ENCODE results near the gene C1QL2. TPM values are rescaled to one million over a fixed set of nuclear protein-coding genes. Genes with fewer than 3 reads are reported as not detected.

Gene C1QL2
- total RNA-seq, 1 experiment from 2014 or later = 1.5 TPM

GRCh38 chr2:119111115-119111975 is 47.2 kb downstream of the C1QL2 start:
- ChIA-PET CTCF (no interaction called here), POLR2A (ENCODE audit: low non-redundant PET) (no interaction called here)
- H3K27ac ChIP-seq (ENCODE audit: low read depth, low read length, poor library complexity, severe bottlenecking) = no peak overlapping the region

GRCh38 chr2:119109866-119110265 is 48.7 kb downstream of the C1QL2 start:
- Histone ChIP-seq H3K27ac (ENCODE audit: low read depth, low read length, poor library complexity, severe bottlenecking) (no peak overlapping the region), H3K27me3 (replicated peaks; ENCODE audit: insufficient read depth, low read depth, low read length, poor library complexity) (peaks cover 9% of the 10 kb centered on the region), H3K4me1 (ENCODE audit: insufficient read depth, low read length, poor library complexity, severe bottlenecking) (no peaks in the 10 kb centered on the region), H3K4me3 (ENCODE audit: low read depth, low read length, poor library complexity, severe bottlenecking) (no peak overlapping the region), H3K9me3 (ENCODE audit: low read depth, low read length, poor library complexity, severe bottlenecking) (no peaks in the 10 kb centered on the region), H3K36me3 (ENCODE audit: insufficient read depth, low read length, poor library complexity, severe bottlenecking) (no peaks in the 10 kb centered on the region)
- no peak for TF ChIP-seq CTCF (conservative IDR thresholded peaks at IDR 0.05; ENCODE audit: low read depth, low read length)
- no peak for TF ChIP-seq EZH2 (IDR thresholded peaks at IDR 0.05; ENCODE audit: borderline replicate concordance, low read depth, low read length, poor library complexity, severe bottlenecking)
- CTCF ChIA-PET = no interaction called here
- BruUV-seq (replicated peaks) = no TSS peak
- POLR2A ChIA-PET (ENCODE audit: low non-redundant PET) = no interaction called here
- DNase-seq (ENCODE audit: low spot score) = no peak
- intact Hi-C loops (cut with micrococcal nuclease; ENCODE audit: unreplicated experiment) = loop anchor here (10.0 kb wide), 1 partner anchor 215 kb away; no protein-coding TSS in a partner anchor

More at GRCh38 chr2:119111115-119111975, 47.2 kb downstream of the C1QL2 start:
- intact Hi-C loops (cut with micrococcal nuclease; ENCODE audit: unreplicated experiment) = loop anchor here (10.0 kb wide), 1 partner anchor 217 kb away; no protein-coding TSS in a partner anchor
- H3K27me3 ChIP-seq (replicated peaks; ENCODE audit: insufficient read depth, low read depth, low read length, poor library complexity) = peaks cover 11% of the 10 kb centered on the region
- H3K4me3 ChIP-seq (ENCODE audit: low read depth, low read length, poor library complexity, severe bottlenecking) = no peak overlapping the region
- H3K9me3 ChIP-seq (ENCODE audit: low read depth, low read length, poor library complexity, severe bottlenecking) = no peaks in the 10 kb centered on the region
- no peak for DNase-seq (ENCODE audit: low spot score)
- no peaks in the 10 kb centered on the region for H3K36me3 ChIP-seq (ENCODE audit: insufficient read depth, low read length, poor library complexity, severe bottlenecking)
- no TSS peak for BruUV-seq (replicated peaks)
- TF ChIP-seq EZH2 (IDR thresholded peaks at IDR 0.05; ENCODE audit: borderline replicate concordance, low read depth, low read length, poor library complexity, severe bottlenecking) = no peak
- TF ChIP-seq CTCF (conservative IDR thresholded peaks at IDR 0.05; ENCODE audit: low read depth, low read length) = no peak
- H3K4me1 ChIP-seq (ENCODE audit: insufficient read depth, low read length, poor library complexity, severe bottlenecking) = no peaks in the 10 kb centered on the region

- BruUV-seq (replicated peaks) = no TSS peak
- peaks cover 5% of the 10 kb centered on the region for H3K27me3 ChIP-seq (replicated peaks; ENCODE audit: insufficient read depth, low read depth, low read length, poor library complexity)
- DNase-seq (ENCODE audit: low spot score) = no peak
- H3K27ac ChIP-seq (ENCODE audit: low read depth, low read length, poor library complexity, severe bottlenecking) = no peak overlapping the region
- no peaks in the 10 kb centered on the region for H3K4me1 ChIP-seq (ENCODE audit: insufficient read depth, low read length, poor library complexity, severe bottlenecking)
- TF ChIP-seq EZH2 (IDR thresholded peaks at IDR 0.05; ENCODE audit: borderline replicate concordance, low read depth, low read length, poor library complexity, severe bottlenecking) (no peak), CTCF (conservative IDR thresholded peaks at IDR 0.05; ENCODE audit: low read depth, low read length) (no peak)
- H3K9me3 ChIP-seq (ENCODE audit: low read depth, low read length, poor library complexity, severe bottlenecking) = no peaks in the 10 kb centered on the region
- no peak overlapping the region for H3K4me3 ChIP-seq (ENCODE audit: low read depth, low read length, poor library complexity, severe bottlenecking)
- CTCF ChIA-PET = no interaction called here
- POLR2A ChIA-PET (ENCODE audit: low non-redundant PET) = no interaction called here
- H3K36me3 ChIP-seq (ENCODE audit: insufficient read depth, low read length, poor library complexity, severe bottlenecking) = no peaks in the 10 kb centered on the region
- intact Hi-C loops (cut with micrococcal nuclease; ENCODE audit: unreplicated experiment) = no loop called here
These were observed 50.4 kb downstream of the C1QL2 start for GRCh38 chr2:119108186-119108585.

All from A673 (cell line).